Subcutaneous adipose tissue (tissue), 4 donors: ENCODE results near the gene SULT2B1. TPM values are rescaled to one million over a fixed set of nuclear protein-coding genes. Genes with fewer than 3 reads are reported as not detected.

Source experiments
- total RNA-seq, 4 donors: library from RNA; depleted of rRNA; stranded (reverse); fragments of >200 nt; gene quantifications; one replicate each; pipeline ENCODE4 v1.1.0, GENCODE V29; 2016
- TF ChIP-seq, protein P1 (sequence below): fragments of 450-650 bp; IDR thresholded peaks from one replicate; pipeline ENCODE4 v1.5.1; 2016; ENCODE audit warnings: low read depth, mild to moderate bottlenecking, control low read depth, antibody characterized with exemption, moderate library complexity

Gene SULT2B1
- total RNA-seq, 4 donors from 2014 or later: not detected

- TF ChIP-seq, protein P1, sequence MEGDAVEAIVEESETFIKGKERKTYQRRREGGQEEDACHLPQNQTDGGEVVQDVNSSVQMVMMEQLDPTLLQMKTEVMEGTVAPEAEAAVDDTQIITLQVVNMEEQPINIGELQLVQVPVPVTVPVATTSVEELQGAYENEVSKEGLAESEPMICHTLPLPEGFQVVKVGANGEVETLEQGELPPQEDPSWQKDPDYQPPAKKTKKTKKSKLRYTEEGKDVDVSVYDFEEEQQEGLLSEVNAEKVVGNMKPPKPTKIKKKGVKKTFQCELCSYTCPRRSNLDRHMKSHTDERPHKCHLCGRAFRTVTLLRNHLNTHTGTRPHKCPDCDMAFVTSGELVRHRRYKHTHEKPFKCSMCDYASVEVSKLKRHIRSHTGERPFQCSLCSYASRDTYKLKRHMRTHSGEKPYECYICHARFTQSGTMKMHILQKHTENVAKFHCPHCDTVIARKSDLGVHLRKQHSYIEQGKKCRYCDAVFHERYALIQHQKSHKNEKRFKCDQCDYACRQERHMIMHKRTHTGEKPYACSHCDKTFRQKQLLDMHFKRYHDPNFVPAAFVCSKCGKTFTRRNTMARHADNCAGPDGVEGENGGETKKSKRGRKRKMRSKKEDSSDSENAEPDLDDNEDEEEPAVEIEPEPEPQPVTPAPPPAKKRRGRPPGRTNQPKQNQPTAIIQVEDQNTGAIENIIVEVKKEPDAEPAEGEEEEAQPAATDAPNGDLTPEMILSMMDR: no peak
Measured at GRCh38 chr19:48568345-48568886, 16.4 kb downstream of the SULT2B1 start.

- TF ChIP-seq, protein P1: no peak
Measured at GRCh38 chr19:48569814-48570213, 17.8 kb downstream of the SULT2B1 start.

DNA sequence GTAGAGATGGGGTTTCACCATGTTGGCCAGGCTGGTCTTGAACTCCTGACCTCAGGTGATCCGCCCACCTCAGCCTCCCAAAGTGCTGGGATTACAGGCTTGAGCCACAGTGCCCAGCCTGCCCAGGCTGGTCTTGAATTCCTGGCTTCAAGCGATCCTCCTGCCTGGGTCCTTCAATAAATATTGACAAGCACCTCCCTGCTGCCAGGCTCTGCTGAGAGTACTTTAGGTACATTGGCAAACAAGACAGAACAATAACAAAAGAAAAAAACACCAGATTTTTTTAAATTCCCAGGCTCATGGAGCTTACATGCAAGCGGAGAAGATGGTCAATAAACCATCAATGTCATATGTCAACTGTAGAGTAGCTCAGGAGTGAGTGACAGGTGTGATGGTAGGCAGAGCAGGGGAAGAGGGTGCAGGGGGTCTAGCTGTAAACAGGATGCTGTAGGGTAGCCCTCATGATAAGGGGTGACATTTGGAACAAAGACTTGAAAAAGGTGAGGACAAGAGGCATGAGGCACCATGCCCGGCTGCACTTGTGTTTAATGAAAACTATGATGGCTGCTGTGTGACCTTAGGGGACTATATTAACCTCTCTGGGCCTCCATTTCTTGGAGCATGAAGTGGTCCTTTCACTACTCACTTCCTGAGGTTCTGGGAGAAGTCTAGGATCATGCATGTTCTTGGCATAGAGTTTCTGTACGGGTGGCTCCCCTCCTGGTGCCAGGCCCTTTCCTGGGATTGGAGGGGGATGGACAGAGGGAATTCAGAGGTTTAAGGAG lies 19.6 kb downstream of the SULT2B1 start:
- TF ChIP-seq, protein P1: no peak

GRCh38 chr19:48573163-48573505 lies 21.2 kb downstream of the SULT2B1 start:
- TF ChIP-seq, protein P1: no peak

DNA sequence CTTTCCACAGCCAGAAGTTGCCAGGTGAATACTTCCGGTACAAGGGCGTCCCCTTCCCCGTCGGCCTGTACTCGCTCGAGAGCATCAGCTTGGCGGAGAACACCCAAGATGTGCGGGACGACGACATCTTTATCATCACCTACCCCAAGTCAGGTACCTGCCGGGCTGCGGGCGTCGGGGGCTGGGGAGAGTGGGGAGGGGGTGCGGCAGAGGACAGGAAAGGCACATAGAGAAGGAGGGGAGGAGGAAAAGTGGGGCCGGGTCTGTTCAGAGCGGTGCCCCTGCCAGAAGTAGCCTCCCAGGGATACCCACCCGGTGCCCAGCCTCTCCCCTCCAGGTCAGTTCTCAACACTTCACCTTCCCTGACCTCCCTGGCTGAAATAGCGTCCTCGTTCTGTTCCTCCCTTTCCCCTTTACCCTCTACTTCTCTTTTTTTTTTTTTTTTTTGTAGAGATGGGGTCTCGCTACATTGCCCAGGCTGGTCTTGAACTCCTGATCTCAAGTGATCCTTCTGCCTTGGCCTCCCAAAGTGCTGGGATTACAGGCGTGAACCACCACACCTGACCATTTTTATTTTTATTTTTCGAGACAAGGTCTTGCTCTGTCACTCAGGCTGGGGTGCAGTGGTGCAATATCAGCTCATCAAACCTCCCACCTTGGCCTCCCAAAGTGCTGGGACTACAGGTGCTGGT lies 24.1 kb downstream of the SULT2B1 start:
- TF ChIP-seq, protein P1: no peak

GRCh38 chr19:48578891-48579290 lies 26.9 kb downstream of the SULT2B1 start:
- TF ChIP-seq, protein P1: no peak

DNA sequence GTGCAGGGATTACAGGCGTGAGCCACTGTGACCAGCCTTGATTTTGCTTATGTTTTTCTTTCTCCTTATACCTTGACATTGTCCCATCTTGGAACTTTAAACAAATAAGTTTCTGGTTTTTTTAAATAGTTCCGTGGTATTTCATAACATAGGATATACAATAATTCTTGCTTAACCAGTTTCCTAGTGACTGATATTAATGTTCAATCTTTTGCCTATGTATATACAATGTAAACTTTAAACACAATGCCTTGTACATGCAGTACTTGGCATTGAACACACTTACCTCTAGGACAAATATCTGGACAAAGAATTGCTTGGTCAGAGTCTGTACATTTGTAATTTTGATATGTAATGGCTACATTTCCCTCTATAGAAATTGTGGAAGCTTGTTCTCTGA lies 30.2 kb downstream of the SULT2B1 start:
- TF ChIP-seq, protein P1: no peak
